Stimulated activated CD4-positive, alpha-beta T cell treated with anti-CD3 and anti-CD28 coated beads, Interleukin-15, amount 100 ng/mL, for 1 hour (primary cell): ENCODE measurements around the gene GPR132.
"Not testable (repeated sequence)": the region's sequence is repeated elsewhere in the genome, so short reads cannot be mapped to it uniquely, and the experiment has no call there.

Experiments used
- DNase-seq, 2 donors: peaks; one replicate each; pipeline ENCODE4 v3.0.0-alpha.2; 2020; ENCODE audit warnings: low read depth in 1 of 2, low spot score in 1 of 2

GPR132 gene

GRCh38 chr14:105065280-105066228 lies at the start of gene GPR132:
GPR132 (minus strand) TSS chr14:105065430; CDS start chr14:105055420, 10,010 bp downstream.
- DNase-seq, result peak; percentile 59 to 79

- not testable (repeated sequence) for DNase-seq
These were observed 44.0 kb upstream of the GPR132 start for GRCh38 chr14:105109243-105109642.

- no peak for DNase-seq
These were observed 43.3 kb upstream of the GPR132 start for GRCh38 chr14:105108516-105108864.

GRCh38 chr14:105107781-105108515 lies 42.7 kb upstream of the GPR132 start:
- DNase-seq, result no peak

GRCh38 chr14:105107351-105107750 lies 42.1 kb upstream of the GPR132 start:
- no peak for DNase-seq

- no peak for DNase-seq
These were observed 39.9 kb upstream of the GPR132 start for GRCh38 chr14:105105158-105105557.

GRCh38 chr14:105102893-105103292 lies 37.7 kb upstream of the GPR132 start:
- DNase-seq, result no peak

- DNase-seq, result no peak
These were observed 37.2 kb upstream of the GPR132 start for GRCh38 chr14:105102361-105102870.

GRCh38 chr14:105100910-105101309 lies 35.7 kb upstream of the GPR132 start:
- DNase-seq, result no peak

- no peak for DNase-seq
These were observed 34.5 kb upstream of the GPR132 start for GRCh38 chr14:105099778-105100177.

- no peak for DNase-seq
These were observed 33.1 kb upstream of the GPR132 start for GRCh38 chr14:105098316-105098715.

- DNase-seq, result no peak
These were observed 32.5 kb upstream of the GPR132 start for GRCh38 chr14:105097794-105098127.

- DNase-seq, result no peak
These were observed 31.1 kb upstream of the GPR132 start for GRCh38 chr14:105096206-105096875.

- no peak for DNase-seq
These were observed 30.1 kb upstream of the GPR132 start for GRCh38 chr14:105095236-105095805.

- no peak for DNase-seq
These were observed 29.1 kb upstream of the GPR132 start for GRCh38 chr14:105094193-105094907.

GRCh38 chr14:105093431-105094192 lies 28.4 kb upstream of the GPR132 start:
- DNase-seq, result peak; percentile 29 to 68

GRCh38 chr14:105093038-105093430 lies 27.8 kb upstream of the GPR132 start:
- peak; percentile 43 to 59 for DNase-seq

GRCh38 chr14:105092171-105093037 lies 27.2 kb upstream of the GPR132 start:
- no peak for DNase-seq
